ENCODE measurements around the gene TTC34. TPM values are rescaled to one million over a fixed set of nuclear protein-coding genes. Genes with fewer than 3 reads are reported as not detected.

Gene TTC34
- total RNA-seq, 1 donor from 2014 or later, result 0.13 TPM

DNA sequence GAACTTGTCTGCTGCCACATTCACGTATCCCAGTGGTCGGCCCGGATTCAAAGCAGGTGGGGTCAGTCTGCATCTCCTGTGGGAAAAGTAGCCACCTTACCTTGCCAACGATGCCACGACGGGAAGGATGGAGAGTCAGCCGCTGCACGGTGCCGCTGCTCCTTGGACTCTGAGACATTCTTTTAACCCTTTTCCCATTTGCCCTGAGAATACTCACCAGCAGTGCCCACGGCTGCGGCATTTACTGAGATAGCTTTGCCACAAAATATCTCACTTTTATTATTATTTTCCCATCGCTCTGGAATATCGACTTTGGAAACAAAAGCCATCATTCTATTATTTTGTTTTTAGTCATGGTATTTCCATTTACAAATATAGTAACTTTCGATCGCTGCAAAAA, 15.3 kb upstream of the TTC34 start:
- Histone ChIP-seq H3K36me3 (ENCODE audit: control insufficient read depth, insufficient read depth, low read length) (no peaks in the 10 kb centered on the region), H3K4me3 (ENCODE audit: low read depth, low read length) (no peak overlapping the region), H3K27me3 (ENCODE audit: control insufficient read depth, insufficient read depth, low read length) (no peaks in the 10 kb centered on the region)
- TF ChIP-seq, protein P1, sequence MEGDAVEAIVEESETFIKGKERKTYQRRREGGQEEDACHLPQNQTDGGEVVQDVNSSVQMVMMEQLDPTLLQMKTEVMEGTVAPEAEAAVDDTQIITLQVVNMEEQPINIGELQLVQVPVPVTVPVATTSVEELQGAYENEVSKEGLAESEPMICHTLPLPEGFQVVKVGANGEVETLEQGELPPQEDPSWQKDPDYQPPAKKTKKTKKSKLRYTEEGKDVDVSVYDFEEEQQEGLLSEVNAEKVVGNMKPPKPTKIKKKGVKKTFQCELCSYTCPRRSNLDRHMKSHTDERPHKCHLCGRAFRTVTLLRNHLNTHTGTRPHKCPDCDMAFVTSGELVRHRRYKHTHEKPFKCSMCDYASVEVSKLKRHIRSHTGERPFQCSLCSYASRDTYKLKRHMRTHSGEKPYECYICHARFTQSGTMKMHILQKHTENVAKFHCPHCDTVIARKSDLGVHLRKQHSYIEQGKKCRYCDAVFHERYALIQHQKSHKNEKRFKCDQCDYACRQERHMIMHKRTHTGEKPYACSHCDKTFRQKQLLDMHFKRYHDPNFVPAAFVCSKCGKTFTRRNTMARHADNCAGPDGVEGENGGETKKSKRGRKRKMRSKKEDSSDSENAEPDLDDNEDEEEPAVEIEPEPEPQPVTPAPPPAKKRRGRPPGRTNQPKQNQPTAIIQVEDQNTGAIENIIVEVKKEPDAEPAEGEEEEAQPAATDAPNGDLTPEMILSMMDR (IDR thresholded peaks at IDR 0.05; ENCODE audit: insufficient read depth, low read length, poor library complexity, severe bottlenecking), result no peak
- DNase-seq (ENCODE audit: low read depth), result no peak

DNA sequence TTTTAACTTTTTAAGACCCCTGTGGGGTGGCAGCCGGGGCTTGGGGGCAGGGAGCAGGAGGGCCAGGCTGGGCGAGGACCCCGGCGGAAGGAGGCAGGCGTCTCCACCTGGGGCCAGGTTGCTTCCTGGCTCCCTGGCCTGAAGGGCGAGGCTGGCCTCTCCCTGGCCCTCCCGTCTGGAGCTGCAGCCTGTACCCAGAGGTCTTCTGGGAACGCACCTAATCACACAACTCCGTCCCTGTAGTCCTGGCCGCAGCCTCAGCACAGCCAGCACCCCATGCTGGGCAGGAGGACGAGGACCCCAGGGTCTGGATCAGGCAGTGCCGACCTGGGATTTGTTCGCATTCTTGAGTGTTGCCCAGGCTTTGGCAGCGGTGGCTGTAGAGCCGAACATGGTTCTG, 14.1 kb upstream of the TTC34 start:
- Histone ChIP-seq H3K27me3 (ENCODE audit: control insufficient read depth, insufficient read depth, low read length) (no peaks in the 10 kb centered on the region), H3K36me3 (ENCODE audit: control insufficient read depth, insufficient read depth, low read length) (no peaks in the 10 kb centered on the region), H3K4me3 (ENCODE audit: low read depth, low read length) (no peak overlapping the region)
- no peak for DNase-seq (ENCODE audit: low read depth)
- TF ChIP-seq, protein P1 (IDR thresholded peaks at IDR 0.05; ENCODE audit: insufficient read depth, low read length, poor library complexity, severe bottlenecking), result no peak

DNA sequence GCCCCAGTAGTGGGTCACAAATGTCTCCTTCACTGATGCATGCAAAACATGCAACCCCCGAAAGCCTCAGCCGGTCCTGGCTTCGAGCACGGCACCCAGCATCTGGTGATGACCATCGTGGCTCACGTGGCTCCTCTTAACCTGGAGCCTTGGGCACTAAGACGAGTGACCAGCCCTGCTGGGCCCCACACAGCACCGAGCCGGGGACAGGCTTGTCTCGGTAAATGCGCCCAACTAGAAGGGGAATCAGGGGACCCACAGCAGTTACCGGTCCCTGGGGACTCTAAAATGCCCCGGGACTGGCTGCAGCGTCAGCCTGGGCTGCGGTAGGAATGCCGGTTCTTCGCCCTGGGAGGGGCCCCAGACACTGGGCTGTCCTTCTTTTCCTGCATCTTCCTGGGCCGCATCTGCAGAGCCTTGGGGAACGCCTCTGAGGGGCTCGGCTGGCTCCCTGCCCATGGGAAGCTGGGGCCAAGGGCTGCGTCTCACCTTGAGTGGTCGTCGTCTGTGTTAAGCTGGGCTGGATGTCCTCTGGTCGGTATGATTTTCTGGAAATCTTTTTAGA, 13.1 kb upstream of the TTC34 start:
- Histone ChIP-seq H3K4me3 (ENCODE audit: low read depth, low read length) (no peak overlapping the region), H3K36me3 (ENCODE audit: control insufficient read depth, insufficient read depth, low read length) (no peaks in the 10 kb centered on the region), H3K27me3 (ENCODE audit: control insufficient read depth, insufficient read depth, low read length) (no peaks in the 10 kb centered on the region)
- DNase-seq (ENCODE audit: low read depth), result no peak
- TF ChIP-seq, protein P1 (IDR thresholded peaks at IDR 0.05; ENCODE audit: insufficient read depth, low read length, poor library complexity, severe bottlenecking), result no peak

DNA sequence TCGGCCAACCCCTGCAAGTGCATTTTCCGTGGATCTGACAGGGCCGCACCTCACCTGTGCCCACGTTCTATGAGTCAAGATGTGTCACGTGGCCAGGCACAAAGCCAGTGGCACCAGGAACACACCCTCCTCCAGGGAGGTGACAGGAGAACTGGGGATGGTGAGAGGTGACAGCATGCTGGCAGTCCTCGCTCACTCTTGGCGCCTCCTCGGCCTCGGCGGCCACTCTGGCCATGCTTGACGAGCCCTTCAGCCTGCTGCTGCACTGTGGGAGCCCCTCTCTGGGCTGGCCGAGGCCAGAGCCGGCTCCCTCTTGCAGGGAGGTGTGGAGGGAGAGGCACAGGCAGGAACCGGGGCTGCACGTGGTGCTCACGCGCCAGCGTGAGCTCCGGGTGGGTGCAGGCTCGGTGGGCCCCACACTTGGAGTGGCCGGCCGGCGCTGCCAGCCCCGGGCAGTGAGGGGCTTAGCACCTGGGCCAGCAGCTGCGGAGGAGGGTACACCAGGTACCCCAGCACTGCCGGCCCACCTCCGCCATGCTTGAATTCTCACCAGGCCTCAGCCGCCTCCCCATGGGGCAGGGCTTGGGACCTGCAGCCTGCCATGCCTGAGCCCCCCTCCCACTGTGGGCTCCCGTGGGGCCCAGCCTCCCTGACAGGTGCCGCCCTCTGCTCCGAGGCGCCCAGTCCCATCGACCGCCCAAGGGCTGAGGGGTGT, 11.6 kb upstream of the TTC34 start:
- Histone ChIP-seq H3K4me3 (ENCODE audit: low read depth, low read length) (no peak overlapping the region), H3K27me3 (ENCODE audit: control insufficient read depth, insufficient read depth, low read length) (no peaks in the 10 kb centered on the region), H3K36me3 (ENCODE audit: control insufficient read depth, insufficient read depth, low read length) (no peaks in the 10 kb centered on the region)
- TF ChIP-seq, protein P1 (IDR thresholded peaks at IDR 0.05; ENCODE audit: insufficient read depth, low read length, poor library complexity, severe bottlenecking), result no peak
- no peak for DNase-seq (ENCODE audit: low read depth)

DNA sequence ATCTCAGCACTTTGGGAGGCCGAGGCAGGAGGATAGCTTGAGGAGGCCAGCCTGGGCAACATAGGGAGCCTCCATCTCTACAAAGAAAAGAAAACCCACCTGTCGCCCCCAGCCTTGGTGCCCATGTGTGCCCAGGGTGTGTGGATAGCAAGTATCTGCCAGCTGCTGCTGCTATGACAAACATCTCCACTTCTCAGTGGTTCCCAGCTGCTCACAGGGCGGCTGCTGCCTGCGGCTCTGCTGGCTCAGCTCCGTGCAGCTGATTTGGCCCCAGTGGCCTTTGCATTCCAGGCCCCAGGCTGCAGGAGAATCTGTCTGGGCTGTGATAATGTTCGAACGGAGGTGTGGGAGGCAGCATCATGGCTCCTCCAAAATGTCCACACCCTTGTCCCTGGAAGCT, 10.6 kb upstream of the TTC34 start:
- DNase-seq (ENCODE audit: low read depth), result no peak
- H3K36me3 ChIP-seq (ENCODE audit: control insufficient read depth, insufficient read depth, low read length), result no peaks in the 10 kb centered on the region

More for the DNA sequence above, 10.6 kb upstream of the TTC34 start:
- TF ChIP-seq, protein P1 (IDR thresholded peaks at IDR 0.05; ENCODE audit: insufficient read depth, low read length, poor library complexity, severe bottlenecking), result no peak
- Histone ChIP-seq H3K4me3 (ENCODE audit: low read depth, low read length) (no peak overlapping the region), H3K27me3 (ENCODE audit: control insufficient read depth, insufficient read depth, low read length) (no peaks in the 10 kb centered on the region)

Data from kidney epithelial cell (primary cell).